K562 (cell line): ENCODE results near the gene EIF1B. TPM values are rescaled to one million over a fixed set of nuclear protein-coding genes. Genes with fewer than 3 reads are reported as not detected.

ENCODE experiments used
- ATAC-seq: fragments of 200-7000 bp; cut with Tn5 transposase; 3 replicates; pipeline ENCODE4 v1.9.1; 2020; ENCODE audit warnings: moderate library complexity
- BruUV-seq: library from RNA; stranded (reverse); fragments of 400-500 nt; replicated peaks from 2 replicates; lab custom pipeline; 2021; lab: Mats Ljungman, UMichigan
- CTCF ChIA-PET: fragments of 300-600 bp; formaldehyde crosslinking; extraction: SDS; loops from one replicate; lab custom pipeline; 2021; ENCODE audit warnings: low intra/inter-chr PET ratio; lab: Yijun Ruan, JAX
- POLR2A ChIA-PET: fragments of 300-600, 350-650 bp; sonication (Branson Sonifier 250); formaldehyde crosslinking; extraction: SDS; loops from one replicate; lab custom pipeline; 2021; ENCODE audit warnings: antibody characterized with exemption, inconsistent platforms; lab: Yijun Ruan, JAX
- DNase-seq, 4 experiments: peaks; one replicate each; pipeline versions ENCODE4 v3.0.0 to v3.0.0-alpha.2; 2011 to 2018; ENCODE audit warnings: low spot score in 3 of 4, mixed read lengths in 3 of 4; ENCODE audit errors: extremely low read depth in 1 of 4
- FAIRE-seq: peaks from 2 replicates; lab custom pipeline; 2011; peaks lifted over from hg19 to GRCh38; lab: Jason Lieb, UNC
- H2AFZ ChIP-seq: 2 replicates; pipeline ENCODE4 v1.6.0; 2011; ENCODE audit warnings: low read depth, low read length, control low read depth, inconsistent platforms
- H3K27ac ChIP-seq: fragments of 200-600 bp; 3 replicates; pipeline ENCODE4 v1.8.0; 2011; ENCODE audit warnings: low read depth, mild to moderate bottlenecking, control low read depth, inconsistent platforms, low read length, moderate library complexity, mixed read lengths; ENCODE audit errors: extremely low read depth
- H3K27me3 ChIP-seq, 2 experiments: fragments of 300-600 bp in 1 of 2; 2 replicates in 1 of 2; 3 replicates in 1 of 2; pipeline versions ENCODE4 v1.6.0 to v1.8.0; 2011; ENCODE audit warnings: inconsistent platforms in 2 of 2, low read length in 2 of 2, mild to moderate bottlenecking in 1 of 2, mixed read lengths in 1 of 2, moderate library complexity in 1 of 2; ENCODE audit not compliant: control insufficient read depth in 2 of 2, insufficient read depth in 2 of 2
- H3K36me3 ChIP-seq: fragments of 300-600 bp; 3 replicates; pipeline ENCODE4 v1.8.0; 2011; ENCODE audit warnings: mild to moderate bottlenecking, low read length, inconsistent platforms; ENCODE audit not compliant: control insufficient read depth, insufficient read depth
- H3K4me1 ChIP-seq, 2 experiments: fragments of 200-600 bp in 1 of 2; replicated peaks in 1 of 2; 2 replicates in 1 of 2; 3 replicates in 1 of 2; pipeline versions ENCODE4 v1.5.1 to v1.8.0; 2011; ENCODE audit warnings: inconsistent platforms in 2 of 2, low read length in 2 of 2, mild to moderate bottlenecking in 1 of 2, mixed read lengths in 1 of 2, moderate library complexity in 1 of 2; ENCODE audit not compliant: control insufficient read depth in 2 of 2, insufficient read depth in 2 of 2
- H3K4me2 ChIP-seq: 2 replicates; pipeline ENCODE4 v1.6.1; 2011; ENCODE audit warnings: low read length, control low read depth, inconsistent platforms, mixed read lengths; ENCODE audit not compliant: insufficient read depth
- H3K4me3 ChIP-seq: fragments of 200-600 bp; sonication (generic), shearing (Covaris generic); 2 replicates; pipeline ENCODE4 v1.5.1; 2016; ENCODE audit warnings: control low read depth, inconsistent platforms
- H3K79me2 ChIP-seq: fragments of 200-600 bp; 3 replicates; pipeline ENCODE4 v1.8.0; 2011; ENCODE audit warnings: low read length, inconsistent platforms; ENCODE audit not compliant: control insufficient read depth, insufficient read depth
- H3K9ac ChIP-seq, 2 experiments: 2 replicates each; pipeline versions ENCODE4 v1.6.0 to v1.6.1; 2011; ENCODE audit warnings: low read depth in 2 of 2, low read length in 2 of 2, control low read depth in 1 of 2, inconsistent platforms in 1 of 2, mild to moderate bottlenecking in 1 of 2, mixed read lengths in 1 of 2; ENCODE audit not compliant: insufficient read depth in 1 of 2
- H3K9me1 ChIP-seq: one replicate; pipeline ENCODE4 v1.6.0; 2011; ENCODE audit warnings: inconsistent platforms, mild to moderate bottlenecking, low read length, moderate library complexity; ENCODE audit not compliant: control insufficient read depth, insufficient read depth
- H3K9me3 ChIP-seq: replicated peaks from 2 replicates; pipeline ENCODE4 v1.5.1; 2011; ENCODE audit warnings: low read depth, low read length, inconsistent platforms; ENCODE audit not compliant: control insufficient read depth, insufficient read depth
- H4K20me1 ChIP-seq: replicated peaks from 2 replicates; pipeline ENCODE4 v1.6.1; 2011; ENCODE audit warnings: low read length, inconsistent platforms, mixed read lengths; ENCODE audit not compliant: control insufficient read depth, insufficient read depth
- CBFA2T3 ChIP-seq: fragments of 450-650 bp; IDR thresholded peaks from 2 replicates; pipeline ENCODE4 v1.6.1; 2017
- CBFB ChIP-seq: sonication (generic); formaldehyde crosslinking; IDR thresholded peaks from 2 replicates; pipeline ENCODE4 v1.4.0; 2020; ENCODE audit warnings: mild to moderate bottlenecking, missing genetic modification reagents
- E2F1 ChIP-seq: sonication (generic); formaldehyde crosslinking; IDR thresholded peaks from 2 replicates; pipeline ENCODE4 v1.8.1; 2023; ENCODE audit warnings: mild to moderate bottlenecking, missing genetic modification reagents, moderate library complexity
- FOSL1 ChIP-seq: fragments of 200-800 bp; sonication (Bioruptor generic); conservative IDR thresholded peaks from 2 replicates; pipeline ENCODE4 v1.6.1; 2016; ENCODE audit warnings: missing genetic modification characterization, missing compliant biosample characterization
- MBD2 ChIP-seq: sonication (generic); IDR thresholded peaks from 2 replicates; pipeline ENCODE4 v1.6.1; 2016; ENCODE audit warnings: low read depth, borderline replicate concordance
- USF1 ChIP-seq: sonication (generic); formaldehyde crosslinking; IDR thresholded peaks from 2 replicates; pipeline ENCODE4 v1.9.0; 2022; ENCODE audit warnings: mild to moderate bottlenecking, missing genetic modification reagents
- XRCC3 ChIP-seq: fragments of 450-650 bp; IDR thresholded peaks from 2 replicates; pipeline ENCODE4 v1.6.1; 2017; ENCODE audit warnings: mild to moderate bottlenecking, moderate library complexity
- ZFP91 ChIP-seq: sonication (generic); formaldehyde crosslinking; IDR thresholded peaks from 2 replicates; pipeline ENCODE4 v1.8.0; 2022; ENCODE audit warnings: mild to moderate bottlenecking, missing genetic modification reagents
- WGBS: fragments of 100-300 bp; shearing (Covaris generic); methylation state at CpG from one replicate; pipeline ENCODE4 v1.1.6; 2016; ENCODE audit warnings: low coverage, mixed read lengths; ENCODE audit not compliant: insufficient coverage; ENCODE audit errors: missing lambda C conversion rate; 5-methylcytosine and 5-hydroxymethylcytosine counted together
- in situ Hi-C: fragments of 300-500 bp; cut with MboI; formaldehyde crosslinking; loops from 4 replicates; pipeline ENCODE4 v1.15.0; 2018; ENCODE audit warnings: inconsistent platforms, mixed read lengths
- intact Hi-C: fragments of 100-400 bp; cut with micrococcal nuclease; formaldehyde crosslinking; loops from 2 replicates; pipeline ENCODE4 v1.14.2; 2022
- polyA plus RNA-seq, 8 experiments: library from polyadenylated mRNA; depleted of rRNA in 4 of 8; stranded (reverse) in 5 of 8; unstranded in 3 of 8; fragments of >200 nt; fragmentation: Nextera tagmentation in 2 of 8; fragmentation: Illumina TruSeq in 1 of 8; extraction: Ambion mirVana in 2 of 8; extraction: Trizol in 1 of 8; gene quantifications; 2 replicates each; pipeline versions ENCODE4 v1.2.1 to v1.2.3, GENCODE V29; 2011 to 2014; ENCODE audit warnings: inconsistent platforms in 1 of 8, missing spikeins in 1 of 8
- total RNA-seq, 7 experiments: library from RNA; depleted of rRNA in 6 of 7; stranded (reverse); fragments of >200 nt in 6 of 7; fragmentation: Illumina TruSeq in 2 of 7; extraction: Trizol in 2 of 7; gene quantifications; 2 replicates each; pipeline versions ENCODE4 v1.2.1 to v1.2.3, GENCODE V29; 2011 to 2021; ENCODE audit warnings: low replicate concordance in 1 of 7

The EIF1B gene
- total and polyA plus RNA-seq, 9 of the 15 experiments (the other 6 are each of a cell fraction or from before 2014, with no cell fraction given): 18.1 to 184 (median 78.9) TPM

GRCh38 chr3:40328374-40328773, 18.9 kb downstream of the EIF1B start:
- ChIA-PET POLR2A (interaction anchor here (0.6 to 1.2 kb wide), 4 partner anchors 8 to 136 kb away, joined by 3 to 4 read pairs (median 3); no protein-coding TSS in a partner anchor), CTCF (interaction anchor here (0.6 to 3.7 kb wide), 8 partner anchors 11 to 1553 kb away, joined by 3 to 45 read pairs (median 4); no protein-coding TSS in a partner anchor)
- Histone ChIP-seq H3K27ac (no peak overlapping the region), H3K9me3 (no peaks in the 10 kb centered on the region), H3K27me3 (no peaks in the 10 kb centered on the region), H3K79me2 (no peaks in the 10 kb centered on the region), H2AFZ (peak overlapping the region; percentile 18), H3K9me1 (no peaks in the 10 kb centered on the region), H3K4me1 (peaks cover 0 to 11% of the 10 kb centered on the region in 2 experiments; a peak in 3 of 5 replicates), H3K4me2 (no peak overlapping the region), H3K36me3 (no peaks in the 10 kb centered on the region), H3K9ac (peak overlapping the region in 1 of 2 experiments; percentile 4; a peak in 1 of 4 replicates), H4K20me1 (no peaks in the 10 kb centered on the region), H3K4me3 (no peak overlapping the region)
- ATAC-seq: no peak; the same call in 2 of the 3 replicates
- 62% methylated on average over 5 of the region's 5 CpGs for WGBS
- no peak for FAIRE-seq
- intact Hi-C loops (loop anchor here (5.0 to 10.0 kb wide), 2 partner anchors 386 to 1554 kb away; no protein-coding TSS in a partner anchor), in situ Hi-C loops (loop anchor here (5.0 kb wide), 2 partner anchors 104 to 1554 kb away; no protein-coding TSS in a partner anchor)
- BruUV-seq: no TSS peak
- DNase-seq: no peak
- TF ChIP-seq ZFP91 (CRISPR knock-in tag) (no peak), FOSL1 (no peak), MBD2 (no peak), E2F1 (CRISPR knock-in tag) (no peak), CBFA2T3 (no peak), USF1 (CRISPR knock-in tag) (no peak), XRCC3 (no peak), CBFB (CRISPR knock-in tag) (no peak)
